Endodermal cell (in vitro differentiated cells): ENCODE data around the gene RFTN1. TPM values are rescaled to one million over a fixed set of nuclear protein-coding genes. Genes with fewer than 3 reads are reported as not detected.

ENCODE experiments used
- DNase-seq: peaks from one replicate; pipeline ENCODE4 v3.0.0-alpha.2; 2017
- H3K27ac ChIP-seq: 2 replicates; pipeline ENCODE4 v1.5.1; 2013; ENCODE audit warnings: mild to moderate bottlenecking, low read depth, low read length, moderate library complexity
- H3K27me3 ChIP-seq: 2 replicates; pipeline ENCODE4 v1.6.1; 2013; ENCODE audit warnings: mild to moderate bottlenecking, low read length, moderate library complexity; ENCODE audit not compliant: insufficient read depth, control insufficient read depth, poor library complexity, severe bottlenecking
- H3K36me3 ChIP-seq: 2 replicates; pipeline ENCODE4 v1.7.0; 2013; ENCODE audit warnings: mild to moderate bottlenecking, low read length, moderate library complexity; ENCODE audit not compliant: control insufficient read depth, insufficient read depth
- H3K4me1 ChIP-seq: one replicate; pipeline ENCODE4 v1.7.0; 2013; ENCODE audit warnings: low read length; ENCODE audit not compliant: control insufficient read depth, insufficient read depth
- H3K4me3 ChIP-seq: 2 replicates; pipeline ENCODE4 v1.5.1; 2013; ENCODE audit warnings: mild to moderate bottlenecking, low read length, moderate library complexity
- H3K9ac ChIP-seq: 2 replicates; pipeline ENCODE4 v1.6.1; 2013; ENCODE audit warnings: mild to moderate bottlenecking, low read length, moderate library complexity; ENCODE audit not compliant: poor library complexity, severe bottlenecking; ENCODE audit errors: extremely low read depth
- H3K9me3 ChIP-seq: 2 replicates; pipeline ENCODE4 v1.6.1; 2013; ENCODE audit warnings: mild to moderate bottlenecking, low read length, moderate library complexity; ENCODE audit not compliant: control insufficient read depth
- H3K27ac Mint-ChIP-seq: 2 replicates; pipeline ENCODE4 v1.8.0; 2020; ENCODE audit warnings: mixed read lengths
- H3K27me3 Mint-ChIP-seq: 2 replicates; pipeline ENCODE4 v1.8.0; 2021; ENCODE audit warnings: mild to moderate bottlenecking, mixed read lengths; ENCODE audit not compliant: insufficient read depth
- H3K36me3 Mint-ChIP-seq: 2 replicates; pipeline ENCODE4 v1.8.0; 2020; ENCODE audit warnings: low read depth, mixed read lengths
- H3K4me1 Mint-ChIP-seq: 2 replicates; pipeline ENCODE4 v1.8.0; 2020; ENCODE audit warnings: mixed read lengths
- H3K4me3 Mint-ChIP-seq: 2 replicates; pipeline ENCODE4 v1.8.0; 2020; ENCODE audit warnings: mild to moderate bottlenecking, moderate library complexity, mixed read lengths
- H3K9me3 Mint-ChIP-seq: 2 replicates; pipeline ENCODE4 v1.8.0; 2020; ENCODE audit warnings: mild to moderate bottlenecking, mixed read lengths
- CTCF ChIP-seq: fragments of 200-600 bp; sonication (generic); conservative IDR thresholded peaks from 2 replicates; pipeline ENCODE4 v1.5.0; 2021; ENCODE audit warnings: antibody characterized with exemption, mild to moderate bottlenecking
- WGBS, 2 experiments: methylation state at CpG; one replicate each; pipeline versions ENCODE4 v1.1.5 to v1.1.7; 2013; ENCODE audit warnings: missing lambda C conversion rate in 2 of 2, mixed read lengths in 1 of 2; ENCODE audit not compliant: insufficient coverage in 1 of 2, insufficient read length in 1 of 2; 5-methylcytosine and 5-hydroxymethylcytosine counted together
- total RNA-seq, 2 donors: library from RNA; stranded (reverse); fragmentation: NEBNext Ultra II Directional in 1 of 2; extraction: Animal tissue kit (Norgen Biotek cat#: 25700) in 1 of 2; gene quantifications; 2 replicates in 1 of 2; 3 replicates in 1 of 2; pipeline ENCODE4 v1.2.1, GENCODE V29; 2021

Gene RFTN1
- total RNA-seq, 2 donors from 2014 or later = 0.80 to 1.1 TPM

- no peak for DNase-seq
- Histone ChIP-seq H3K9ac (no peak overlapping the region), H3K9me3 (no peaks in the 10 kb centered on the region), H3K4me1 (no peaks in the 10 kb centered on the region), H3K27ac (no peak overlapping the region), H3K4me3 (no peak overlapping the region), H3K27me3 (no peaks in the 10 kb centered on the region), H3K36me3 (no peaks in the 10 kb centered on the region)
- no peak overlapping the region for H3K27ac Mint-ChIP-seq
- H3K4me1 Mint-ChIP-seq = no peaks in the 10 kb centered on the region
- WGBS, 2 experiments = 89 to 100% methylated on average over 2 of the region's 2 CpGs
- TF ChIP-seq CTCF = no peak
- H3K4me3 Mint-ChIP-seq = no peak overlapping the region
- H3K36me3 Mint-ChIP-seq = no peaks in the 10 kb centered on the region
- no peaks in the 10 kb centered on the region for H3K9me3 Mint-ChIP-seq
- H3K27me3 Mint-ChIP-seq = no peaks in the 10 kb centered on the region
Observed at GRCh38 chr3:16426665-16427064, 86.8 kb downstream of the RFTN1 start.

- WGBS, 2 experiments = 91 to 94% methylated on average over 6 to 13 of the region's 13 CpGs
- no peaks in the 10 kb centered on the region for H3K27me3 ChIP-seq
- H3K4me3 ChIP-seq = no peak overlapping the region
- no peaks in the 10 kb centered on the region for H3K36me3 ChIP-seq
- no peaks in the 10 kb centered on the region for H3K9me3 ChIP-seq
- Mint-ChIP-seq H3K4me3 (no peak overlapping the region), H3K9me3 (no peaks in the 10 kb centered on the region), H3K27ac (no peak overlapping the region), H3K36me3 (no peaks in the 10 kb centered on the region), H3K27me3 (no peaks in the 10 kb centered on the region), H3K4me1 (no peaks in the 10 kb centered on the region)
- no peak for DNase-seq
- H3K4me1 ChIP-seq = no peaks in the 10 kb centered on the region
- no peak for TF ChIP-seq CTCF
- no peak overlapping the region for H3K27ac ChIP-seq
- H3K9ac ChIP-seq = no peak overlapping the region
Observed at GRCh38 chr3:16426029-16426400, 87.5 kb downstream of the RFTN1 start.

GRCh38 chr3:16425398-16426028 is 88.0 kb downstream of the RFTN1 start:
- Mint-ChIP-seq H3K4me3 (no peak overlapping the region), H3K4me1 (no peaks in the 10 kb centered on the region), H3K27me3 (no peaks in the 10 kb centered on the region), H3K9me3 (no peaks in the 10 kb centered on the region), H3K36me3 (no peaks in the 10 kb centered on the region), H3K27ac (no peak overlapping the region)
- no peak for TF ChIP-seq CTCF
- H3K27ac ChIP-seq = no peak overlapping the region
- no peak overlapping the region for H3K9ac ChIP-seq
- DNase-seq = peak; percentile 56
- H3K9me3 ChIP-seq = no peaks in the 10 kb centered on the region
- H3K4me3 ChIP-seq = no peak overlapping the region
- 75 to 80% methylated on average over 2 to 12 of the region's 12 CpGs for WGBS, 2 experiments
- no peaks in the 10 kb centered on the region for H3K36me3 ChIP-seq
- no peaks in the 10 kb centered on the region for H3K4me1 ChIP-seq
- H3K27me3 ChIP-seq = no peaks in the 10 kb centered on the region
